Gastrocnemius medialis (tissue), 4 donors: ENCODE measurements around the gene TCN2. TPM values are rescaled to one million over a fixed set of nuclear protein-coding genes. Genes with fewer than 3 reads are reported as not detected.

Experiments
- ATAC-seq, 2 donors: fragments of 150-250 bp; one replicate each; pipeline ENCODE4 v1.9.1; 2016
- DNase-seq, 2 donors: peaks; one replicate each; pipeline ENCODE4 v3.0.0-alpha.2; 2019
- H3K27ac ChIP-seq, 4 donors: fragments of 200-600 bp; sonication (generic); 1 replicate in 1 of 4; 2 replicates in 3 of 4; pipeline ENCODE4 v1.5.1; 2016 to 2018; ENCODE audit warnings: mild to moderate bottlenecking in 2 of 4, moderate library complexity in 1 of 4
- H3K27me3 ChIP-seq, 3 donors: fragments of 200-600 bp; sonication (generic) in 2 of 3; 1 replicate in 1 of 3; 2 replicates in 2 of 3; pipeline versions ENCODE4 v1.5.1 to v1.6.0; 2016 to 2019; ENCODE audit warnings: mild to moderate bottlenecking in 1 of 3, moderate library complexity in 1 of 3
- H3K36me3 ChIP-seq, 2 donors: fragments of 200-600 bp; sonication (generic) in 1 of 2; one replicate each; pipeline ENCODE4 v1.5.1; 2017 to 2018
- H3K4me1 ChIP-seq, 2 donors: fragments of 200-600 bp; sonication (generic) in 1 of 2; one replicate each; pipeline ENCODE4 v1.5.1; 2016 to 2017; ENCODE audit warnings: mild to moderate bottlenecking in 2 of 2
- H3K4me3 ChIP-seq, 4 donors: fragments of 200-600 bp; sonication (generic) in 3 of 4; 1 replicate in 1 of 4; 2 replicates in 3 of 4; pipeline ENCODE4 v1.5.1; 2016 to 2019; ENCODE audit warnings: mild to moderate bottlenecking in 2 of 4
- H3K9me3 ChIP-seq, 3 donors: fragments of 200-600 bp; sonication (generic) in 2 of 3; 1 replicate in 1 of 3; 2 replicates in 2 of 3; pipeline ENCODE4 v1.5.1; 2016 to 2019
- CTCF ChIP-seq, 5 experiments: fragments of 450-650 bp in 3 of 5; fragments of 200-600 bp in 2 of 5; sonication (generic) in 2 of 5; IDR thresholded peaks in 4 of 5; conservative IDR thresholded peaks in 1 of 5; 1 replicate in 4 of 5; 2 replicates in 1 of 5; pipeline ENCODE4 v1.5.1; 2016 to 2019; ENCODE audit warnings: antibody characterized with exemption in 5 of 5, mild to moderate bottlenecking in 3 of 5, moderate library complexity in 3 of 5
- POLR2A ChIP-seq, 2 donors: fragments of 450-650 bp; IDR thresholded peaks; one replicate each; pipeline ENCODE4 v1.6.1; 2017; ENCODE audit warnings: antibody characterized with exemption in 2 of 2, mild to moderate bottlenecking in 2 of 2, moderate library complexity in 2 of 2
- in situ Hi-C, 4 donors: fragments of 200-750 bp; cut with MboI; loops; one replicate each; pipeline versions ENCODE4 v1.15.0 to v1.8.0; 2017; ENCODE audit warnings: low sequenced_read_pairs in 4 of 4
- intact Hi-C: fragments of 100-400 bp; cut with DNase I; formaldehyde crosslinking; loops from one replicate; pipeline ENCODE4 v1.15.1; 2023; ENCODE audit warnings: low total_unique reads
- total RNA-seq, 4 donors: library from RNA; depleted of rRNA; stranded (reverse); fragments of >200 nt; gene quantifications; one replicate each; pipeline versions ENCODE4 v1.1.0 to v1.2.3, GENCODE V29; 2016

The TCN2 gene
- total RNA-seq, 4 donors from 2014 or later = 5.1 to 12.8 (median 11.7) TPM

- Histone ChIP-seq H3K27me3 (no peaks in the 10 kb centered on the region), H3K4me1 (peaks cover 23 to 25% of the 10 kb centered on the region in 2 donors), H3K27ac (no peak overlapping the region), H3K9me3 (no peaks in the 10 kb centered on the region), H3K36me3 (no peaks in the 10 kb centered on the region), H3K4me3 (no peak overlapping the region)
- intact Hi-C loops = no loop called here
- TF ChIP-seq CTCF (IDR thresholded peaks at IDR 0.05 in 4 of 5, conservative IDR thresholded peaks at IDR 0.05 in 1 of 5) = no peak
- TF ChIP-seq POLR2A (IDR thresholded peaks at IDR 0.05) = no peak
- in situ Hi-C loops = loop anchor here in 1 of 4 donors (25.0 kb wide), 1 partner anchor 265 kb away; no protein-coding TSS in a partner anchor
- no peak for ATAC-seq
- DNase-seq = no peak
Observed at GRCh38 chr22:30647536-30647935, 40.6 kb downstream of the TCN2 start.

GRCh38 chr22:30648825-30649224 is 41.9 kb downstream of the TCN2 start:
- no peak for DNase-seq
- Histone ChIP-seq H3K36me3 (no peaks in the 10 kb centered on the region), H3K4me3 (no peak overlapping the region), H3K4me1 (peaks cover 10 to 15% of the 10 kb centered on the region in 2 donors), H3K27ac (no peak overlapping the region), H3K9me3 (no peaks in the 10 kb centered on the region), H3K27me3 (no peaks in the 10 kb centered on the region)
- no peak for ATAC-seq
- in situ Hi-C loops (loop anchor here in 1 of 4 donors (25.0 kb wide), 1 partner anchor 263 kb away; no protein-coding TSS in a partner anchor), intact Hi-C loops (no loop called here)
- TF ChIP-seq CTCF (IDR thresholded peaks at IDR 0.05 in 4 of 5, conservative IDR thresholded peaks at IDR 0.05 in 1 of 5) = no peak
- no peak for TF ChIP-seq POLR2A (IDR thresholded peaks at IDR 0.05)

- intact Hi-C loops (no loop called here), in situ Hi-C loops (loop anchor here in 1 of 4 donors (25.0 kb wide), 1 partner anchor 263 kb away; no protein-coding TSS in a partner anchor)
- no peaks in the 10 kb centered on the region for H3K27me3 ChIP-seq
- TF ChIP-seq POLR2A (IDR thresholded peaks at IDR 0.05) (no peak), CTCF (IDR thresholded peaks at IDR 0.05 in 4 of 5, conservative IDR thresholded peaks at IDR 0.05 in 1 of 5) (no peak)
- H3K9me3 ChIP-seq = no peaks in the 10 kb centered on the region
- no peaks in the 10 kb centered on the region for H3K36me3 ChIP-seq
- peak in 1 of 2 donors; percentile 33 for DNase-seq
- peaks cover 4 to 9% of the 10 kb centered on the region in 2 donors for H3K4me1 ChIP-seq
- ATAC-seq = peak in 1 of 2 donors; percentile 66
- H3K4me3 ChIP-seq = no peak overlapping the region
- peak overlapping the region in 1 of 4 donors; percentile 9 for H3K27ac ChIP-seq
Observed at GRCh38 chr22:30649430-30650007, 42.5 kb downstream of the TCN2 start.

GRCh38 chr22:30650508-30651116 is 43.6 kb downstream of the TCN2 start:
- no peaks in the 10 kb centered on the region for H3K9me3 ChIP-seq
- TF ChIP-seq CTCF (IDR thresholded peaks at IDR 0.05 in 4 of 5, conservative IDR thresholded peaks at IDR 0.05 in 1 of 5) (no peak), POLR2A (IDR thresholded peaks at IDR 0.05) (no peak)
- DNase-seq (no peak), ATAC-seq (no peak)
- in situ Hi-C loops = no loop called here
- H3K27ac ChIP-seq = no peak overlapping the region
- H3K27me3 ChIP-seq = no peaks in the 10 kb centered on the region
- peaks cover 0 to 9% of the 10 kb centered on the region in 2 donors for H3K4me1 ChIP-seq
- intact Hi-C loops = no loop called here
- no peak overlapping the region for H3K4me3 ChIP-seq
- no peaks in the 10 kb centered on the region for H3K36me3 ChIP-seq
